ENCODE measurements around the gene ASIC2.

ASIC2 gene

DNA sequence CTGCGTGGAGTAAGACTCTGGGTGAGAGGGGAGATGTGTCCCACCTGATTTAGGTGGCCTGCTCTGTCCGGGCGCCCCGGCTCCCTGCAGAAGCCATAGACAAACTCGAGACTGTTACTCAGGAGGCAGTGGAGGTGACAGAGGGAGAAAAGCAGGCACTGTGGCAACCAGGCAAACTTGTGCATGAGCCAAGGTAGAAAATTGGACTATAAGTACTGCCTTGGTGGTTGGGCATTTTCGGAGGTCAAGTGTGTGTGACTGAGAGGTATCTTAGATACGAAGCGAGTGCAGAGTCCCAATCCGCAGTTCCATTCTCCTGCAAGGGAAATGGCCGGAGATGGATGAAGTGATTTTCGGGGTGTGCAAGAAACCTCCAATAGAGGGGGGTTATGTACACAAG is 328.6 kb downstream of the ASIC2 start:
- TF ChIP-seq, protein P1, sequence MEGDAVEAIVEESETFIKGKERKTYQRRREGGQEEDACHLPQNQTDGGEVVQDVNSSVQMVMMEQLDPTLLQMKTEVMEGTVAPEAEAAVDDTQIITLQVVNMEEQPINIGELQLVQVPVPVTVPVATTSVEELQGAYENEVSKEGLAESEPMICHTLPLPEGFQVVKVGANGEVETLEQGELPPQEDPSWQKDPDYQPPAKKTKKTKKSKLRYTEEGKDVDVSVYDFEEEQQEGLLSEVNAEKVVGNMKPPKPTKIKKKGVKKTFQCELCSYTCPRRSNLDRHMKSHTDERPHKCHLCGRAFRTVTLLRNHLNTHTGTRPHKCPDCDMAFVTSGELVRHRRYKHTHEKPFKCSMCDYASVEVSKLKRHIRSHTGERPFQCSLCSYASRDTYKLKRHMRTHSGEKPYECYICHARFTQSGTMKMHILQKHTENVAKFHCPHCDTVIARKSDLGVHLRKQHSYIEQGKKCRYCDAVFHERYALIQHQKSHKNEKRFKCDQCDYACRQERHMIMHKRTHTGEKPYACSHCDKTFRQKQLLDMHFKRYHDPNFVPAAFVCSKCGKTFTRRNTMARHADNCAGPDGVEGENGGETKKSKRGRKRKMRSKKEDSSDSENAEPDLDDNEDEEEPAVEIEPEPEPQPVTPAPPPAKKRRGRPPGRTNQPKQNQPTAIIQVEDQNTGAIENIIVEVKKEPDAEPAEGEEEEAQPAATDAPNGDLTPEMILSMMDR (IDR thresholded peaks at IDR 0.05; ENCODE audit: insufficient read depth, low read depth, low read length, missing control alignments), result no peak
- DNase-seq (ENCODE audit: low read depth), result no peak
- no peak overlapping the region for H3K4me3 ChIP-seq (ENCODE audit: low read length)
